ENCODE measurements around the gene MC2R. TPM values are rescaled to one million over a fixed set of nuclear protein-coding genes. Genes with fewer than 3 reads are reported as not detected.

The MC2R gene
- not detected in 2 replicates for total RNA-seq (2013; cell fraction: nucleolus; rRNA removed)
- total RNA-seq (2014; rRNA removed) = not detected in 2 replicates
- total RNA-seq (2014; rRNA removed; fragmentation: Illumina TruSeq; extraction: Trizol) = not detected in 2 replicates
- total RNA-seq (2021) = 0.15 TPM in 1 of 2 replicates, not detected in the other
- not detected for polyA plus RNA-seq (2011; ENCODE audit: low read depth)
- polyA plus RNA-seq (2011; rRNA removed) = not detected in 2 replicates
- polyA plus RNA-seq (2011; cell fraction: cytosol; rRNA removed) = not detected in 2 replicates
- not detected in 2 replicates for polyA plus RNA-seq (2011; cell fraction: nucleus; rRNA removed)
- polyA plus RNA-seq (2012) = not detected in 2 replicates
- polyA plus RNA-seq (2014; fragmentation: Illumina TruSeq; extraction: Trizol) = not detected in 2 replicates
- polyA plus RNA-seq (2014; fragmentation: Nextera tagmentation; extraction: Ambion mirVana) = not detected
- polyA plus RNA-seq (2014; rRNA removed) = not detected in 2 replicates
- not detected for polyA plus RNA-seq (2016; fragmentation: Nextera tagmentation; extraction: Ambion mirVana)
- not detected in 2 replicates for polyA minus RNA-seq (2011; rRNA and poly(A)+ RNA removed)
- not detected in 2 replicates for polyA minus RNA-seq (2011; cell fraction: cytosol; rRNA and poly(A)+ RNA removed)
- not detected in 2 replicates for polyA minus RNA-seq (2011; cell fraction: nucleus; rRNA and poly(A)+ RNA removed)
- not detected for Bru-seq, nascent RNA
- BruChase-seq, experiment 1, labeled RNA remaining after a 6-hour chase = not detected
- not detected for BruChase-seq, experiment 2, labeled RNA remaining after a 2-hour chase
- long read RNA-seq, experiment 1 = 0 reads
- long read RNA-seq, experiment 2 = 0 reads

- no peak for ATAC-seq
- in situ Hi-C loops (cut with MboI) (no loop called here), intact Hi-C loops (cut with micrococcal nuclease; ENCODE audit: unreplicated experiment) (no loop called here)
- no peak for DNase-seq (ENCODE audit: low read depth, low spot score)
- Histone ChIP-seq H3K27me3 (replicated peaks in 1 of 2; ENCODE audit: control insufficient read depth in 2 of 2, insufficient read depth in 2 of 2, low read length in 1 of 2) (peaks cover 0 to 2% of the 10 kb centered on the region in 2 experiments; a peak in 3 of 4 replicates), H3K4me1 (ENCODE audit: control insufficient read depth, insufficient read depth, low read length) (no peaks in the 10 kb centered on the region), H3K9ac (ENCODE audit: control insufficient read depth, insufficient read depth, low read length) (no peak within 1 kb of the TSS), H3K79me2 (ENCODE audit: control insufficient read depth, insufficient read depth, low read length) (no peaks in the 10 kb centered on the region), H2AFZ (ENCODE audit: control insufficient read depth, low read depth, low read length) (no peak within 1 kb of the TSS), H3K27ac (ENCODE audit: control insufficient read depth, insufficient read depth) (no peak within 1 kb of the TSS), H4K20me1 (ENCODE audit: control insufficient read depth, insufficient read depth) (no peaks in the 10 kb centered on the region), H3K36me3 (ENCODE audit: control insufficient read depth in 2 of 2, insufficient read depth in 2 of 2, low read length in 1 of 2) (no peaks in the 10 kb centered on the region), H3K4me3 (no peak within 1 kb of the TSS), H3K9me3 (replicated peaks; ENCODE audit: control insufficient read depth, insufficient read depth, low read length) (no peaks in the 10 kb centered on the region), H3K4me2 (ENCODE audit: control insufficient read depth, insufficient read depth) (no peak within 1 kb of the TSS)
- no TSS peak for BruUV-seq (replicated peaks)
- no peak for FAIRE-seq
- ChIA-PET RAD21 (ENCODE audit: unreplicated experiment) (interaction anchor here (1.2 kb wide), 2 partner anchors 21 to 39 kb away, joined by 3 read pairs; no protein-coding TSS in a partner anchor), CTCF (interaction anchor here (1.2 kb wide), 1 partner anchor 10 kb away, joined by 3 read pairs; no protein-coding TSS in a partner anchor), POLR2A (no interaction called here), SMC1A (ENCODE audit: uncharacterized antibody, unreplicated experiment) (no interaction called here)
- 10% methylated on average over 4 of the region's 4 CpGs for WGBS (ENCODE audit: insufficient coverage, insufficient replicate concordance, low lambda C conversion rate, missing lambda C conversion rate)
- no peak for TF ChIP-seq BHLHE40 (IDR thresholded peaks at IDR 0.05; ENCODE audit: borderline replicate concordance in 1 of 2, low read depth in 2 of 2, low read length in 1 of 2)
- TF ChIP-seq POLR2A (IDR thresholded peaks at IDR 0.05; ENCODE audit: low read depth, low read length) = no peak
- TF ChIP-seq ZBTB11 (CRISPR knock-in tag; IDR thresholded peaks at IDR 0.05) = no peak
- no peak for TF ChIP-seq STAT1 (conservative IDR thresholded peaks at IDR 0.05)
- TF ChIP-seq BCLAF1 (IDR thresholded peaks at IDR 0.05) = no peak
- no peak for TF ChIP-seq DPF2 (IDR thresholded peaks at IDR 0.05)
- no peak for TF ChIP-seq RELB (IDR thresholded peaks at IDR 0.05; ENCODE audit: low read depth)
- TF ChIP-seq SUPT20H (IDR thresholded peaks at IDR 0.05; ENCODE audit: borderline replicate concordance, control insufficient read depth, low read depth, low read length) = no peak
- no peak for TF ChIP-seq POLR2AphosphoS2 (IDR thresholded peaks at IDR 0.05; ENCODE audit: low read depth, low read length)
Observed at GRCh38 chr18:13915391-13915790, at the start of gene MC2R. TSS of gene MC2R (minus strand) at chr18:13915536. CDS start at chr18:13885518, 30,018 bp downstream.

Measured in GM12878 (cell line).